Activated naive CD4-positive, alpha-beta T cell treated with anti-CD3 and anti-CD28 coated beads, Interleukin-2, amount 10 ng/mL, durations not matched to agents 7 days and 5 days (primary cell): ENCODE data around the gene PDRG1.

Experiments used
- CTCF ChIA-PET: fragments of 350-600 bp; sonication (Branson Sonifier 250); formaldehyde crosslinking; loops from one replicate; lab custom pipeline; 2021; ENCODE audit warnings: antibody characterized with exemption; lab: Charles Lee
- DNase-seq: peaks from one replicate; pipeline ENCODE4 v3.0.0-alpha.2; 2020
- H3K27ac Mint-ChIP-seq: one replicate; pipeline ENCODE4 v1.8.0; 2021; ENCODE audit warnings: mild to moderate bottlenecking, moderate library complexity, mixed read lengths
- H3K27me3 Mint-ChIP-seq: one replicate; pipeline ENCODE4 v1.8.0; 2021; ENCODE audit warnings: mild to moderate bottlenecking, mixed read lengths
- H3K36me3 Mint-ChIP-seq: one replicate; pipeline ENCODE4 v1.8.0; 2021; ENCODE audit warnings: mixed read lengths
- H3K4me1 Mint-ChIP-seq: one replicate; pipeline ENCODE4 v1.8.0; 2021; ENCODE audit warnings: mixed read lengths
- H3K4me3 Mint-ChIP-seq: one replicate; pipeline ENCODE4 v1.8.0; 2021; ENCODE audit warnings: mild to moderate bottlenecking, moderate library complexity, mixed read lengths
- H3K9me3 Mint-ChIP-seq: one replicate; pipeline ENCODE4 v1.8.0; 2021; ENCODE audit warnings: mixed read lengths

The PDRG1 gene

DNA sequence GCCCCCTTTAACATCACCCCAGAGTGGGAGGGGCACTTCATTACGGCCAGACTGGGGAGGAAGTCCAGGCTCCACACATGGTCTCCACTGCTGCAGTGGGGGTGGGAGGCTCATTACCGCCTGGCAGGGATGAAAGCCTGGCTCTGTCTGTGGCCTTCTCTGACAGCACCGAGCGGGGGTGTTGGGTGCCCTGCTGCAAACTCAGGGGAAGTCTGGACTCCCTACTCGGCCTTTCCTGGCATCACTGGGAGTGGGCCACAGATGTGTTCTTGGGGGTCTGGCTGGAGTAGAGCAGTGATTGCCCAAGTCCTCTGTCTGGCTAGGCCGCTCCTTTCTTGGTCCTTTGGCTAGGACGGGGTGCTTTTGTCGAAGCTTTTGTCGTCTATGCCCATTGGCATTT is 54.3 kb downstream of the PDRG1 start:
- Mint-ChIP-seq H3K27ac (no peak overlapping the region), H3K4me3 (no peak overlapping the region), H3K36me3 (no peaks in the 10 kb centered on the region), H3K4me1 (no peaks in the 10 kb centered on the region), H3K9me3 (no peaks in the 10 kb centered on the region), H3K27me3 (peaks cover 13% of the 10 kb centered on the region)
- DNase-seq = no peak
- CTCF ChIA-PET = no interaction called here

DNA sequence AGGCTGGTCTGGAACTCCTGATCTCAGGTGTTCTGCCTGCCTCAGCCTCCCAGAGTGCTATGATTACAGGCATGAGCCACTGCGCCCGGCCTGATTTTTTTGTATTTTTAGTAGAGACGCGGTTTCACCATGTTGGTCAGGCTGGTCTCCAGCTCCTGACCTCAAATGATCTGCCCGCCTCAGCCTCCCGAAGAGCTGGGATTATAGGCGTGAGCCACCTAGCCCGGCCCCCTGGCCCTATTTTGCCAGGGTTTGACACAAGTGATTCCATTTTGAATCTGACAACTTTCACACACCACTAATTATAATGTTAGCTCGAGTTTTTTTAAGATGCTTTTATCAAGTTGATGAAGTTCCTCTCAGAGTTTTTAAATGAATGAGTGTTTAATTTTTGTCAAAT is 55.8 kb downstream of the PDRG1 start:
- Mint-ChIP-seq H3K27me3 (peaks cover 13% of the 10 kb centered on the region), H3K27ac (no peak overlapping the region), H3K4me3 (no peak overlapping the region), H3K9me3 (no peaks in the 10 kb centered on the region), H3K36me3 (no peaks in the 10 kb centered on the region), H3K4me1 (no peaks in the 10 kb centered on the region)
- no peak for DNase-seq
- CTCF ChIA-PET = interaction anchor here (0.9 kb wide), 1 partner anchor 54 kb away, joined by 4 read pairs; no protein-coding TSS in a partner anchor

DNA sequence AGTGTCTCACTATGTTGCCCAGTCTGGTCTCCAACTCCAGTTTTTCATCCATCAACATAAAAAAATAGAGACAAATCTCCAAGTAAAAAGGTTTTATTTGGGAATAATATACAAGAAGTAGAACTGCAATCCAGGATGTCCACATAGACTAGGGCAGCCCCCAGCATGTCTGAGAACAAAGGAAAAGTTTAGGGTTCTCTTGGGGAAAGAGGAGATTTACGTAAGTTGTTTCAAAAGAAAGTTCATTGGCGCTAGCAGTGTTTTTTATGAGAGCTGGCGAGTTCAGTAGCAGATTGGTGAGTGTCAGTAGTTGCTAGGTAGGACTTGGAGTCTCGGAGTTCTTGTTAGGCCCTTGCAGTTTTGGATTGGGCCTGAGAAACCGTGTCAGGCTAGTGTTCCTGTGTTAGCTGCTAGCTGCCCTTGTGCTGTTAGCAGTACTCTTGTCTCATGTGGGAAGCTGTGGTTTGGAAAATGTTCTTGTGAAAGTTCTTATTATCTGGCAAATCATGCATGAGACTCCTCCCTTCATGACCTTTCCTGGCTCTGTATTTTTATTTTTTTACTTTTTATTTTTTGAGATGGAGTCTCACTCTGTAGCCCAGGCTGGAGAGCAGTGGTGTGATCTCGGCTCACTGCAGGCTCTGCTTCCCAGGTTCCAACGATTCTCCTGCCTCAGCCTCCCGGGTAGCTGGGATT is 56.7 kb downstream of the PDRG1 start:
- Mint-ChIP-seq H3K4me1 (no peaks in the 10 kb centered on the region), H3K4me3 (no peak overlapping the region), H3K27me3 (peaks cover 18% of the 10 kb centered on the region), H3K36me3 (no peaks in the 10 kb centered on the region), H3K9me3 (no peaks in the 10 kb centered on the region), H3K27ac (no peak overlapping the region)
- DNase-seq = no peak
- CTCF ChIA-PET = no interaction called here
